PC-9 (cell line): ENCODE data around the gene MELTF. TPM values are rescaled to one million over a fixed set of nuclear protein-coding genes. Genes with fewer than 3 reads are reported as not detected.

ENCODE experiments used
- BruUV-seq: library from RNA; stranded (reverse); fragments of 400-500 nt; replicated peaks from 2 replicates; lab custom pipeline; 2021; lab: Mats Ljungman, UMichigan
- CTCF ChIA-PET: fragments of 300-600 bp; sonication (Branson Sonifier 250); formaldehyde crosslinking; loops from one replicate; lab custom pipeline; 2022; ENCODE audit warnings: antibody characterized with exemption; lab: Charles Lee
- POLR2A ChIA-PET: fragments of 300-600 bp; sonication (Branson Sonifier 250); formaldehyde crosslinking; loops from one replicate; lab custom pipeline; 2022; ENCODE audit warnings: antibody characterized with exemption; ENCODE audit not compliant: unreplicated experiment; lab: Charles Lee
- DNase-seq, 2 experiments: peaks; one replicate each; pipeline versions ENCODE4 v3.0.0 to v3.0.0-alpha.2; 2015 to 2022; ENCODE audit warnings: mixed read lengths in 1 of 2
- H2AFZ ChIP-seq: fragments of 200-600 bp; sonication (generic); 2 replicates; pipeline ENCODE4 v1.8.1; 2017; ENCODE audit warnings: antibody characterized with exemption
- H3F3A ChIP-seq: fragments of 200-600 bp; sonication (generic); 2 replicates; pipeline ENCODE4 v1.8.1; 2017; ENCODE audit warnings: antibody characterized with exemption, mild to moderate bottlenecking, low read depth; ENCODE audit not compliant: insufficient read depth
- H3K27ac ChIP-seq: fragments of 200-600 bp; sonication (generic); 2 replicates; pipeline ENCODE4 v1.6.1; 2016; ENCODE audit warnings: mixed run types
- H3K27me3 ChIP-seq: fragments of 200-600 bp; sonication (generic); 2 replicates; pipeline ENCODE4 v1.6.1; 2016; ENCODE audit warnings: low read depth, mixed run types; ENCODE audit not compliant: insufficient read depth
- H3K36me3 ChIP-seq: fragments of 200-600 bp; sonication (generic); 2 replicates; pipeline ENCODE4 v1.6.1; 2016; ENCODE audit warnings: low read depth, mixed run types
- H3K4me1 ChIP-seq: fragments of 200-600 bp; sonication (generic); replicated peaks from 2 replicates; pipeline ENCODE4 v1.6.1; 2016; ENCODE audit warnings: mixed run types; ENCODE audit not compliant: insufficient read depth
- H3K4me2 ChIP-seq: fragments of 200-600 bp; sonication (generic); 2 replicates; pipeline ENCODE4 v1.6.1; 2017; ENCODE audit warnings: mixed run types
- H3K4me3 ChIP-seq: fragments of 200-600 bp; sonication (generic); 2 replicates; pipeline ENCODE4 v1.6.1; 2016; ENCODE audit warnings: mixed run types
- H3K79me2 ChIP-seq: fragments of 200-600 bp; sonication (generic); 2 replicates; pipeline ENCODE4 v1.6.1; 2017; ENCODE audit warnings: low read depth, mixed run types
- H3K9me2 ChIP-seq: fragments of 200-600 bp; sonication (generic); 2 replicates; pipeline ENCODE4 v1.8.1; 2017; ENCODE audit warnings: mild to moderate bottlenecking; ENCODE audit not compliant: insufficient read depth
- H3K9me3 ChIP-seq: fragments of 200-600 bp; sonication (generic); 2 replicates; pipeline ENCODE4 v1.8.1; 2016; ENCODE audit warnings: low read depth; ENCODE audit not compliant: insufficient read depth
- H4K20me1 ChIP-seq: fragments of 200-600 bp; sonication (generic); 2 replicates; pipeline ENCODE4 v1.8.1; 2017; ENCODE audit not compliant: insufficient read depth
- EZH2 ChIP-seq: fragments of 200-600 bp; sonication (generic); IDR thresholded peaks from 2 replicates; pipeline ENCODE4 v1.8.0; 2017; ENCODE audit warnings: antibody characterized with exemption, low read depth
- intact Hi-C: fragments of 100-400 bp; cut with micrococcal nuclease; formaldehyde crosslinking; loops from one replicate; pipeline ENCODE4 v1.10.0; 2022; ENCODE audit not compliant: unreplicated experiment
- total RNA-seq: library from RNA; stranded (reverse); gene quantifications from 2 replicates; pipeline ENCODE4 v1.2.3, GENCODE V29; 2021
- TF ChIP-seq, protein P1 (sequence below): fragments of 200-600 bp; sonication (generic); conservative IDR thresholded peaks from 2 replicates; pipeline ENCODE4 v1.6.1; 2017; ENCODE audit warnings: mixed run types, antibody characterized with exemption, mild to moderate bottlenecking, moderate library complexity

Gene MELTF
- total RNA-seq, 1 experiment from 2014 or later = 154 TPM

DNA sequence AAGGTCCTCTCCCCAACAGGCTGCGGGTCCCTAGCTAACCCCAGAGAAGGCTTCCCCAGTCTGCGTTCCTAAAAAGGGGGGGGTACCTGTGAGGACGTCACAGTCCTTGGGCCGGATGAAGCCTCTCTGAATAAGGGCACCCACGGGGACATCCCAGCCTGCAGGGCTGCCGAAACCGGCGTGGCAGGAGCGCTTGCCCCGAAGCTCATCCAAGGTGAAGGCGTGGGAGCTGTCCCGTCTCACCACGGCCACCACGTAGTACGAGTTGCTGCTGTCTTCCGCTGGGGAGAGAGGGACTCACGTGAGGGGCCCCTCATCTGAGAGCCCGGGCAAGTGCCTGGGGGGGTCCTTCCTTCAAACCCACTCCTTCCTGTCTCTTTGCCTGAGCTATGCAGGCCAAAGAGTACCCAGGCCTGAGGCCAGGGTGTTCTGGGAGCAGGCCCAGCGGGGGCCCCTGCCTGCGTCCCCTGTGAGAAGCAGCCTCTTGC lies 20.0 kb downstream of the MELTF start:
- intact Hi-C loops = no loop called here
- no TSS peak for BruUV-seq
- H3K9me2 ChIP-seq = no peaks in the 10 kb centered on the region

DNA sequence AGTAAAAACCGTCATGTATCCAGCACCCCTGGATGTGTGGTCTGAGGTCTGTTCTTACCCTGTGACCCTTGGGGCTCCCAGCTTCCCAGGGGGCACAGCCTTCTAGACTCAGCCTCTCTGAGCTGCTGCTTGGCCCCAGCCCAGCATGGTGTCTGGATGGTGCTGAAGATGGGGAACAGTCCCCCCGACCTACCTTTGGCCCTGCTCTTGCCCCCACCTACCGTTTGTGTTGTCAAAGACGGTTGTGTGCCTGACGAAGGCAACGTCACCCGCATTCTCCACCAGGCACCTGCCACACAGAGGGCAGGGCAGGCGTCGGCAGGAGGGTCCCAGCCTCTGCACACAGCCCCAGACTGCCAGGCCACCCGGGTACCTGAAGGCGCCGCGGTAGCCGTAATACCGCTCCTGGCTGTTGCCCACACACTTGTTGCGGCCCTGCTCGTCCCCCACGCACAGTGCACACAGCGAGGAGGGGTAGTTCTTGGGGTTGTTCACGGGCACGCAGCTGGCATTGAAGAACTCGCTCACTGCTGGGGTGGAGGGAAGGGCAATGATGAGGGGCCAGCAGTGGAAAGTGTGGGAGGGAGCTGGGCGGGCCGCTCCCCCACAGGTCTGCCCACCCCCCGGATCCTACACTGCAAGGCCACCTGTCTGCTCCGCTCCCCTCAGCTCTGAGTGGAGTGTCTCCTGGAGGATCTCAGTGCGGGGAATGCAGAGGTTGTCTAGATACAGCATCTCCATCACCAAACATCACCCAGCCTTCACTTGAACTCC lies 21.0 kb downstream of the MELTF start:
- Histone ChIP-seq H3K4me3 (no peak overlapping the region), H4K20me1 (no peaks in the 10 kb centered on the region), H3K4me1 (no peaks in the 10 kb centered on the region), H3K9me3 (no peaks in the 10 kb centered on the region), H2AFZ (no peak overlapping the region), H3F3A (no peaks in the 10 kb centered on the region; the same call in 1 of the 2 replicates), H3K9me2 (no peaks in the 10 kb centered on the region), H3K79me2 (no peaks in the 10 kb centered on the region), H3K27me3 (no peaks in the 10 kb centered on the region), H3K27ac (no peak overlapping the region), H3K36me3 (no peaks in the 10 kb centered on the region), H3K4me2 (no peak overlapping the region)
- DNase-seq = no peak
- intact Hi-C loops = no loop called here
- no peak for TF ChIP-seq EZH2
- CTCF ChIA-PET = no interaction called here
- POLR2A ChIA-PET = no interaction called here
- BruUV-seq = no TSS peak

More for the DNA sequence above, 20.0 kb downstream of the MELTF start:
- no peak overlapping the region for H3K4me2 ChIP-seq
- H3K9me3 ChIP-seq = no peaks in the 10 kb centered on the region
- no peaks in the 10 kb centered on the region for H3K4me1 ChIP-seq
- H3K36me3 ChIP-seq = no peaks in the 10 kb centered on the region
- H2AFZ ChIP-seq = no peak overlapping the region
- no peaks in the 10 kb centered on the region; the same call in 1 of the 2 replicates for H3F3A ChIP-seq
- ChIA-PET POLR2A (no interaction called here), CTCF (no interaction called here)
- no peaks in the 10 kb centered on the region for H3K27me3 ChIP-seq
- no peak overlapping the region for H3K4me3 ChIP-seq
- H3K79me2 ChIP-seq = no peaks in the 10 kb centered on the region
- DNase-seq = no peak
- no peak for TF ChIP-seq EZH2
- TF ChIP-seq, protein P1, sequence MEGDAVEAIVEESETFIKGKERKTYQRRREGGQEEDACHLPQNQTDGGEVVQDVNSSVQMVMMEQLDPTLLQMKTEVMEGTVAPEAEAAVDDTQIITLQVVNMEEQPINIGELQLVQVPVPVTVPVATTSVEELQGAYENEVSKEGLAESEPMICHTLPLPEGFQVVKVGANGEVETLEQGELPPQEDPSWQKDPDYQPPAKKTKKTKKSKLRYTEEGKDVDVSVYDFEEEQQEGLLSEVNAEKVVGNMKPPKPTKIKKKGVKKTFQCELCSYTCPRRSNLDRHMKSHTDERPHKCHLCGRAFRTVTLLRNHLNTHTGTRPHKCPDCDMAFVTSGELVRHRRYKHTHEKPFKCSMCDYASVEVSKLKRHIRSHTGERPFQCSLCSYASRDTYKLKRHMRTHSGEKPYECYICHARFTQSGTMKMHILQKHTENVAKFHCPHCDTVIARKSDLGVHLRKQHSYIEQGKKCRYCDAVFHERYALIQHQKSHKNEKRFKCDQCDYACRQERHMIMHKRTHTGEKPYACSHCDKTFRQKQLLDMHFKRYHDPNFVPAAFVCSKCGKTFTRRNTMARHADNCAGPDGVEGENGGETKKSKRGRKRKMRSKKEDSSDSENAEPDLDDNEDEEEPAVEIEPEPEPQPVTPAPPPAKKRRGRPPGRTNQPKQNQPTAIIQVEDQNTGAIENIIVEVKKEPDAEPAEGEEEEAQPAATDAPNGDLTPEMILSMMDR = no peak
- H4K20me1 ChIP-seq = no peaks in the 10 kb centered on the region
- no peak overlapping the region for H3K27ac ChIP-seq

DNA sequence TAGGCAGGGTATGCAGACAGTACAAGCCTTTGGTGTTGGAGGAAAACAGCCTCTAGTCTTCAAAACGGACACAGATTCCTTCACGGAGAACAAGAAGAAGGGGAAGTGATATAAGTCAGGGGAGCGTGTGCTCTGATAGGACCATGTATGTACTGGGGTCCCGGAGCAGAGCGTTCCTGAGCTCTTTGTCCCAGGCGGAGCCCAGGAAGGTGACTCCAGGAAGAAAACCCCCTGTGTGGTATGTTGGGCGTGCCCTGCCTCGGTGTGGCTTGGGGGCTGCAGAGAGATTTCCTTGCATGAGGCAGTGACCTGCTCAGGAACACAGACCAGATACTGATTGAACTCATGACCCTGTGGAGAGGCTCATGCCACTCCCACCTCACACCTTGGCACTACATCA lies 21.7 kb downstream of the MELTF start:
- TF ChIP-seq EZH2 = no peak
- TF ChIP-seq, protein P1 = no peak
- no peak overlapping the region for H3K4me2 ChIP-seq
- H3K9me2 ChIP-seq = no peaks in the 10 kb centered on the region
- no peaks in the 10 kb centered on the region for H3K27me3 ChIP-seq
- H3K9me3 ChIP-seq = no peaks in the 10 kb centered on the region
- H3K4me3 ChIP-seq = no peak overlapping the region
- no peaks in the 10 kb centered on the region for H3K79me2 ChIP-seq
- no peaks in the 10 kb centered on the region for H3K36me3 ChIP-seq
- ChIA-PET POLR2A (no interaction called here), CTCF (no interaction called here)
- H4K20me1 ChIP-seq = no peaks in the 10 kb centered on the region
- BruUV-seq = no TSS peak
- intact Hi-C loops = no loop called here
- DNase-seq = no peak
- no peaks in the 10 kb centered on the region for H3K4me1 ChIP-seq
- H3F3A ChIP-seq = no peaks in the 10 kb centered on the region
- H2AFZ ChIP-seq = no peak overlapping the region
- H3K27ac ChIP-seq = no peak overlapping the region
